Left hindlimb (tissue), 1 donor: Measurements from ENCODE around the gene MITF.

Source experiments
- DNase-seq: peaks from one replicate; pipeline ENCODE4 v3.0.0-alpha.2; 2018

MITF gene

GRCh38 chr3:69985266-69985665 is 246.0 kb downstream of the MITF start:
- no peak for DNase-seq

DNA sequence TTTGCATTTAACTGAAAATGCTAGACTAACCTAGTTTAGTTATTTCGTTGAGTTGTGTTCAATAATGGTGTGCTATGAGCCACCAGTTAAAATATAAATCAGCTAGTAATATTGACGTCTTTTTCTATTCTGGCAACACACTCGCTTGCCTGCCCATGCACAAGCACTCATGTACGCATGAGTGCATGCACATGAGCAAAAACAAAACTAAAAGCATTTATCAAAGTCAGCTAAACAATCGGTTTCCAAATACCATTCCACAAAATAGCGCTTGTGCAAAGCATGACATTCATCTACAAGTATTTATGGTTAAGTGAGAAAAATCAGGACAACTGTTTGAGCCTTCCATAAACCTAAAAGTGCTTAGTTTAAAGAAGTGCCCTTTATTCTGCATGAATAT is 247.2 kb downstream of the MITF start:
- DNase-seq = no peak

DNA sequence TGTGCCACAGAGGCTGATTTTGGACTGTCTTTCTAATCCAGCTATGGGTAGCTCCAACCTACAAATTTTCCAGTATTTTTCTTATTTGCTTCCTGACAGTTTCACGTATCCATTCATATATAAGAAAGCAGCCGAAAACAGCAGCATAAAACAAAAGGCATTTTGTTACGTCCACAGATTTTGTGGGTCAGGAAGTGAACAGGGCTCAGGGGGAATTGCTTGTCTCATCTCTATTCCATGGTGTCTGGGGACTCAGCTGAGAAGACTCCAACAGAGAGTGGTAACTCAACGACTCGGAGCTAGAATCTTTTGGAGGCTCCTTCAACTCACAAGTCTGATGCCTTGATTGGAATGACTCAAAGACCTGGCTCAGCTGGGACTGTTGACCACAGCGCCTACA is 248.6 kb downstream of the MITF start:
- DNase-seq = no peak

- DNase-seq = no peak
Observed at GRCh38 chr3:69993757-69994156, 254.5 kb downstream of the MITF start.

- no peak for DNase-seq
Observed at GRCh38 chr3:69994919-69995318, 255.7 kb downstream of the MITF start.

DNA sequence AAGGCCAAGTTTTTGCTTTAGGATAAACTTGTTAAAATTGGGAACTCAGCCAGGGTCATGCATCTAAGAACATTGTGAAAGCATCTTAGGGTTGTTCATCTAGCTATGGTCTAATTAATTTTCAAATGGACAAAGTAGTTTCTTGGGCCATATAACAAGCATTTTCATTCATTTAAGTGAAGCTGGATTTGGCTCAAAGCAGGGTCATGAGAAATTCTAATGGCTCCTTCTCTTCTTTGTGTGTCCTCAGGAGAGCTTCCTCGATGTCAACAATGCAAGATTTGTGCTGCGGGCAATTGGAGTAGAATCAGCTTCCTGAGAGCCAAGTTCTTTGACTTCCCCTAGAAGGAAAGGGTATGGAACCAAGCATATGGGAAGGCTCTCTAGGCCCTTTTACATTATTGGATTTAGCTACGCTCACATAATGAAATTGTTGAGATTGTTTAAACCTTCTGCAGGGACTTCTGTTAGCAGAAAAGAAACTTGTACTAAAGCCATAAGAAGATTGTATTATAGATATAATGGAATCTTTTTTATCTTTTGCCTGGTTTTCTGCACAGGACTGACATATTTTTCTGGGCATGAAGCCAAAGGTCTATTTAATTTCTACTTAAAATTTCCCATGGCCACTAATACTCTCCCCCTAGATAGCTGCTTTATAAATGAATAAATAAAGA is 258.5 kb downstream of the MITF start:
- peak; percentile 44 for DNase-seq

GRCh38 chr3:69998759-69999139 is 259.5 kb downstream of the MITF start:
- no peak for DNase-seq

- no peak for DNase-seq
Observed at GRCh38 chr3:69999140-70000027, 260.1 kb downstream of the MITF start, which contains the start of gene SAMMSON. Gene SAMMSON, plus strand, starts transcription at chr3:69999733.

DNA sequence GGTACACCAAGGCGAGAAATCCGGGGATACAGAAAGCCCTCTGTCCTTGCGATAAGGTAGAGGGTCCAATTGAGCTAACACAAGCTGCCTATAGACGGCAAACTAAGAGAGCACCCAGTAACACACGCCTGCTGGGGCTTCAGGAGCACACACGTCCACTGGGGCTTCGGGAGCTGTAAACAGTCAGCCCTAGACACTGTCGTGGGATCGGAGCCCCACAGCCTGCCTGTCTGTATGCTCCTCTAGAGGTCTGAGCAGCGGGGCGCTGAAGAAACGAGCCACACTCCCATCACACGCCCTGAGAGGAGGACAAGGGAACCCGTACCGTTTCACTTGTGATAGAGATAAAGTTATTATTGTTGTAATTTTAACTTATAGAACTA is 260.8 kb downstream of the MITF start:
- no peak for DNase-seq

DNA sequence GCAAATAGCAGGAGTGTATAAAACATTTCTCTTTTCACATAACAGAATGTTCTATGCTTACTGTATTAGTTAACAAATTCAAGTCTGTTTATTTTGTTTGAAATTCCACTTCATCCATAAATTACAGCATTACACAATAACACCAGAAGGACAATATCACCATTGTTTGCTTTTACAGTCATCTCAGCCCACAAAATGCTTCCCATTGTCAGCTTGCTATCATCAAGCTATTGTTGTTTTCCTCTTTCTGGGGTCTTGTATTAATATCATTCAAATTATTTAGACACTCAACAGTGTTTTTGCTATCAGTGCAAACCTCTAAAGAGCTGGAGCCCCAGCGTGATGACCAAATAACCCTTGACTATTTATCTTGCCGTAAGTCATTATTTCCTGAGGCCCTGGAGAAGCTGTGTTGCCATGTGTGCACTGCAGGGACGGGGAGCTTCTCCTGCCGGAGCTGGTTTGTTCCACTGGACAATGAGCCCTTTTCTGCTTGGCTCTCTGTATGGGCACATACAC is 261.4 kb downstream of the MITF start:
- DNase-seq = no peak

- no peak for DNase-seq
Observed at GRCh38 chr3:70003119-70003518, 263.9 kb downstream of the MITF start.

DNA sequence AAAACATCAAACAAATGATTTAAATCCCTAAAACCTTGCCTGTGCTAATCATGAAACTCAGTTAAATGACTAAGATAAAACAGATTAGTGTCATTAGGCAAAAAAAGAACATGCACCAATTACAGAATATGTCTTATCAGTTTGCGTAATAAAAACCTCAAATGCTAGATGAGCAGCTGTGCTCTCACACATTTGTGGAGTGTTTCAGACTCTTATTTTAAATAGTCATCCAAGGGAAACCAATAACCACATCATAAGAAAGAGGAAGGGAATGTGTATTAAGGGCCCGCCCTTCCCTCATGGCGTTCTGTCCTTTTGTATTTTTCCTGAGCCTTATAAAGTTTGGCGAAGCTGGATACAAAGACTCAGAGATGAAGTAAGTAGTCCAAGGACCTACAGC is 266.8 kb downstream of the MITF start:
- DNase-seq = no peak

DNA sequence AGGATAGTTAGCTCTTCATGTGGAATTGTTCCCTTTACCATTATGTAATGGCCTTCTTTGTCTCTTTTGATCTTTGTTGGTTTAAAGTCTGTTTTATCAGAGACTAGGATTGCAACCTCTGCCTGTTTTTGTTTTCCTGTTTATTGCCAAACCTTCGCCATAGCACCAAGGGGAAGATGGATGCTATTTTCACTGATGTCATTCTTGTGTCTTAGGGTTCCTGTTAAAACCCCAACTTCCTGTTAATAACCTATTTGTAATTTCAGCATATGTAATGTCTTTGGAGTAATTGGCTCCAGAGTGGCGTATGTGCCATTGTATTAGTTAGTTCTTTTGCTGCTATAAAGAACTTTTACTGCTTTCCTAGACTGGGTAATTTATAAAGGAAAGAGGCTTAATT is 271.1 kb downstream of the MITF start:
- no peak for DNase-seq

DNA sequence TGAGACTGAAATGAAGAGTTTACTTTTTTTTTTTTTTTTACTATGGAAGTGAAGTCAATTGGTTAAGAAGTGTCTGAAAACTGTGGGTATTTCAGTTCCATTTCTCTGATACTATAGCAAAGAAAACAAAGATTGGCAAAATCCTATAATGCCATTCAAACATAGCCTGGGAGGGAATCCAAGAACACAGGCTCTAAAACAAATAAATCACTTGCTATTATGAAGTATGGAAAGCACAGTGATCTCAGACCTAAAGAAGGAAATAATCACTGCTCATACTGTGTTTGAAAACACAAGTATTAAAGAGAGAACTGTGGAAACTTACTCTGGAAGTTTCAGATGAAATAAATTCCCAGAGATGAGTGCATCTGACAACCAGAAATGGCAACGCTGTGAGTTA is 272.3 kb downstream of the MITF start:
- no peak for DNase-seq
